ENCODE data around the gene GNB1. TPM values are rescaled to one million over a fixed set of nuclear protein-coding genes. Genes with fewer than 3 reads are reported as not detected.

GNB1 gene
- total RNA-seq, 1 experiment from 2014 or later: 339 TPM

DNA sequence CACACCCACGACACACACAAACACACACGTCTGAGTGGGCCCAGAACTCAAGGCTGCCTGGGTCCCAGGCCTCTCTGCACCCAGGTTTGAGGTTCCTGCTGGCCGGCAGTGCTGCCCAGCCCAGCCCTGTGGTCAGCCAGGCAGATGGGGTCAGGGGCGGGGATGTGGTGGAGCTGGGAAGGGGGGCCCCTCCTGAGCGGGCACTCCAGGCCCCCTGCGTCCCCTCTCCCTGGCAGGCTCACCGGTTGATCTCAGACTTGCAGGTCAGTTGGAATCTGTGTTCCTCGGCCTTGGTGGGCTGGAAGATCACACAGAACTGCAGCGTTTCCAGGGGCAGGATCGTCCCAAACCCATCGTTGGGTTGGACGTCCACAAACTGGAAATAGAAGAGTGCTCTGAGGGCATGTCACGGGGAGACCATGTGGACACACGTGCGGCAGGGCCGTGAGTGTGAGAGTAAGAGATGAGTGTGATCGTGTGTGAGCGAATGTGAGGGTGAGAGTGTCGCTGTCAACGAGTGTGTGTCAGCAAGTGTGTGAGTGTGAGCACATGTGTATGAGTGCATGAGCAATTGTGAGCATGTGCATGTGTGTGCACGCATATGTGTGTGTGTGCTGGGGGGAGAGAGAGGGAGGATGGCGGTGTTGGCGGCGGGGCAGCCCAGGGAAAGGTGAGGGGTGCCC, 47.9 kb upstream of the GNB1 start:
- TF ChIP-seq ZNF219 (CRISPR knock-in tag; IDR thresholded peaks at IDR 0.05; ENCODE audit: borderline replicate concordance) (no peak), OVOL2 (CRISPR knock-in tag; IDR thresholded peaks at IDR 0.05; ENCODE audit: borderline replicate concordance) (no peak), GRHL2 (CRISPR knock-in tag; IDR thresholded peaks at IDR 0.05; ENCODE audit: insufficient replicate concordance, severe bottlenecking) (no peak), SMAD4 (CRISPR knock-in tag; IDR thresholded peaks at IDR 0.05) (no peak), SOX15 (CRISPR knock-in tag; IDR thresholded peaks at IDR 0.05) (no peak), ATF1 (CRISPR knock-in tag; IDR thresholded peaks at IDR 0.05) (no peak)
- TF ChIP-seq, protein P1, sequence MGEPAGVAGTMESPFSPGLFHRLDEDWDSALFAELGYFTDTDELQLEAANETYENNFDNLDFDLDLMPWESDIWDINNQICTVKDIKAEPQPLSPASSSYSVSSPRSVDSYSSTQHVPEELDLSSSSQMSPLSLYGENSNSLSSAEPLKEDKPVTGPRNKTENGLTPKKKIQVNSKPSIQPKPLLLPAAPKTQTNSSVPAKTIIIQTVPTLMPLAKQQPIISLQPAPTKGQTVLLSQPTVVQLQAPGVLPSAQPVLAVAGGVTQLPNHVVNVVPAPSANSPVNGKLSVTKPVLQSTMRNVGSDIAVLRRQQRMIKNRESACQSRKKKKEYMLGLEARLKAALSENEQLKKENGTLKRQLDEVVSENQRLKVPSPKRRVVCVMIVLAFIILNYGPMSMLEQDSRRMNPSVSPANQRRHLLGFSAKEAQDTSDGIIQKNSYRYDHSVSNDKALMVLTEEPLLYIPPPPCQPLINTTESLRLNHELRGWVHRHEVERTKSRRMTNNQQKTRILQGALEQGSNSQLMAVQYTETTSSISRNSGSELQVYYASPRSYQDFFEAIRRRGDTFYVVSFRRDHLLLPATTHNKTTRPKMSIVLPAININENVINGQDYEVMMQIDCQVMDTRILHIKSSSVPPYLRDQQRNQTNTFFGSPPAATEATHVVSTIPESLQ (CRISPR knock-in tag; IDR thresholded peaks at IDR 0.05): no peak
- TF ChIP-seq, protein P2, sequence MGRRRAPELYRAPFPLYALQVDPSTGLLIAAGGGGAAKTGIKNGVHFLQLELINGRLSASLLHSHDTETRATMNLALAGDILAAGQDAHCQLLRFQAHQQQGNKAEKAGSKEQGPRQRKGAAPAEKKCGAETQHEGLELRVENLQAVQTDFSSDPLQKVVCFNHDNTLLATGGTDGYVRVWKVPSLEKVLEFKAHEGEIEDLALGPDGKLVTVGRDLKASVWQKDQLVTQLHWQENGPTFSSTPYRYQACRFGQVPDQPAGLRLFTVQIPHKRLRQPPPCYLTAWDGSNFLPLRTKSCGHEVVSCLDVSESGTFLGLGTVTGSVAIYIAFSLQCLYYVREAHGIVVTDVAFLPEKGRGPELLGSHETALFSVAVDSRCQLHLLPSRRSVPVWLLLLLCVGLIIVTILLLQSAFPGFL (CRISPR knock-in tag; IDR thresholded peaks at IDR 0.05; ENCODE audit: borderline replicate concordance): no peak
- TF ChIP-seq, protein P3, sequence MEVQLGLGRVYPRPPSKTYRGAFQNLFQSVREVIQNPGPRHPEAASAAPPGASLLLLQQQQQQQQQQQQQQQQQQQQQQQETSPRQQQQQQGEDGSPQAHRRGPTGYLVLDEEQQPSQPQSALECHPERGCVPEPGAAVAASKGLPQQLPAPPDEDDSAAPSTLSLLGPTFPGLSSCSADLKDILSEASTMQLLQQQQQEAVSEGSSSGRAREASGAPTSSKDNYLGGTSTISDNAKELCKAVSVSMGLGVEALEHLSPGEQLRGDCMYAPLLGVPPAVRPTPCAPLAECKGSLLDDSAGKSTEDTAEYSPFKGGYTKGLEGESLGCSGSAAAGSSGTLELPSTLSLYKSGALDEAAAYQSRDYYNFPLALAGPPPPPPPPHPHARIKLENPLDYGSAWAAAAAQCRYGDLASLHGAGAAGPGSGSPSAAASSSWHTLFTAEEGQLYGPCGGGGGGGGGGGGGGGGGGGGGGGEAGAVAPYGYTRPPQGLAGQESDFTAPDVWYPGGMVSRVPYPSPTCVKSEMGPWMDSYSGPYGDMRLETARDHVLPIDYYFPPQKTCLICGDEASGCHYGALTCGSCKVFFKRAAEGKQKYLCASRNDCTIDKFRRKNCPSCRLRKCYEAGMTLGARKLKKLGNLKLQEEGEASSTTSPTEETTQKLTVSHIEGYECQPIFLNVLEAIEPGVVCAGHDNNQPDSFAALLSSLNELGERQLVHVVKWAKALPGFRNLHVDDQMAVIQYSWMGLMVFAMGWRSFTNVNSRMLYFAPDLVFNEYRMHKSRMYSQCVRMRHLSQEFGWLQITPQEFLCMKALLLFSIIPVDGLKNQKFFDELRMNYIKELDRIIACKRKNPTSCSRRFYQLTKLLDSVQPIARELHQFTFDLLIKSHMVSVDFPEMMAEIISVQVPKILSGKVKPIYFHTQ (CRISPR knock-in tag; IDR thresholded peaks at IDR 0.05): no peak
- ChIA-PET POLR2A (interaction anchor here (0.5 kb wide), 1 partner anchor 62 kb away, joined by 3 read pairs; no protein-coding TSS in a partner anchor), CTCF (interaction anchor here (1.1 kb wide), 1 partner anchor 106 kb away, joined by 3 read pairs; no protein-coding TSS in a partner anchor)
- no peaks in the 10 kb centered on the region for H3K27me3 Mint-ChIP-seq (ENCODE audit: low read depth)
- no peak overlapping the region for H3K27ac Mint-ChIP-seq
- H3K36me3 Mint-ChIP-seq: peaks cover 5% of the 10 kb centered on the region; the same call in 1 of the 2 replicates
- H3K4me1 Mint-ChIP-seq: peaks cover 2% of the 10 kb centered on the region; the same call in 1 of the 2 replicates
- H3K9me3 Mint-ChIP-seq: peaks cover 14% of the 10 kb centered on the region
- ATAC-seq (no peak), DNase-seq (ENCODE audit: low spot score) (no peak)
- no peak overlapping the region for H3K4me3 Mint-ChIP-seq

DNA sequence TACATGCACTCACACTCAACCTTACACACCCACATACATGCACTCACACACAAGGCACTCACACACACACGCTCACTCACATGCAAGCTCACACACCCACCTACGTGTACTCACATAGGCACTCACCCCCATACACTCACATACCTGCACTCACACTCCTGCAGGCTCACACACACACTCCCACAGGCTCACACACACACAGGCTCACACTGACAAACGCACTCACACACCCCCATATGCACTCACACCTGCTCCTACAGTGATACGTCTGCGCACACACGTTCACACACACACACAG, 47.3 kb upstream of the GNB1 start:
- Mint-ChIP-seq H3K4me3 (no peak overlapping the region), H3K36me3 (peaks cover 5% of the 10 kb centered on the region; the same call in 1 of the 2 replicates), H3K27me3 (ENCODE audit: low read depth) (no peaks in the 10 kb centered on the region), H3K4me1 (no peaks in the 10 kb centered on the region), H3K9me3 (peaks cover 18% of the 10 kb centered on the region), H3K27ac (no peak overlapping the region)
- ATAC-seq: no peak
- POLR2A ChIA-PET: interaction anchor here (0.5 kb wide), 1 partner anchor 63 kb away, joined by 3 read pairs; no protein-coding TSS in a partner anchor
- DNase-seq (ENCODE audit: low spot score): no peak
- TF ChIP-seq ZNF317 (CRISPR knock-in tag; IDR thresholded peaks at IDR 0.05; ENCODE audit: borderline replicate concordance, low read depth) (no peak), ZNF232 (CRISPR knock-in tag; IDR thresholded peaks at IDR 0.05) (no peak), ATF1 (CRISPR knock-in tag; IDR thresholded peaks at IDR 0.05) (no peak), CREM (CRISPR knock-in tag; IDR thresholded peaks at IDR 0.05) (no peak), EMX1 (CRISPR knock-in tag; IDR thresholded peaks at IDR 0.05) (no peak), GRHL2 (CRISPR knock-in tag; IDR thresholded peaks at IDR 0.05; ENCODE audit: insufficient replicate concordance, severe bottlenecking) (no peak), OVOL2 (CRISPR knock-in tag; IDR thresholded peaks at IDR 0.05; ENCODE audit: borderline replicate concordance) (no peak)
- TF ChIP-seq, protein P4, sequence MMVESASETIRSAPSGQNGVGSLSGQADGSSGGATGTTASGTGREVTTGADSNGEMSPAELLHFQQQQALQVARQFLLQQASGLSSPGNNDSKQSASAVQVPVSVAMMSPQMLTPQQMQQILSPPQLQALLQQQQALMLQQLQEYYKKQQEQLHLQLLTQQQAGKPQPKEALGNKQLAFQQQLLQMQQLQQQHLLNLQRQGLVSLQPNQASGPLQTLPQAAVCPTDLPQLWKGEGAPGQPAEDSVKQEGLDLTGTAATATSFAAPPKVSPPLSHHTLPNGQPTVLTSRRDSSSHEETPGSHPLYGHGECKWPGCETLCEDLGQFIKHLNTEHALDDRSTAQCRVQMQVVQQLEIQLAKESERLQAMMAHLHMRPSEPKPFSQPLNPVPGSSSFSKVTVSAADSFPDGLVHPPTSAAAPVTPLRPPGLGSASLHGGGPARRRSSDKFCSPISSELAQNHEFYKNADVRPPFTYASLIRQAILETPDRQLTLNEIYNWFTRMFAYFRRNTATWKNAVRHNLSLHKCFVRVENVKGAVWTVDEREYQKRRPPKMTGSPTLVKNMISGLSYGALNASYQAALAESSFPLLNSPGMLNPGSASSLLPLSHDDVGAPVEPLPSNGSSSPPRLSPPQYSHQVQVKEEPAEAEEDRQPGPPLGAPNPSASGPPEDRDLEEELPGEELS (CRISPR knock-in tag; IDR thresholded peaks at IDR 0.05): no peak
- TF ChIP-seq, protein P3 (CRISPR knock-in tag; IDR thresholded peaks at IDR 0.05): no peak
- TF ChIP-seq, protein P5, sequence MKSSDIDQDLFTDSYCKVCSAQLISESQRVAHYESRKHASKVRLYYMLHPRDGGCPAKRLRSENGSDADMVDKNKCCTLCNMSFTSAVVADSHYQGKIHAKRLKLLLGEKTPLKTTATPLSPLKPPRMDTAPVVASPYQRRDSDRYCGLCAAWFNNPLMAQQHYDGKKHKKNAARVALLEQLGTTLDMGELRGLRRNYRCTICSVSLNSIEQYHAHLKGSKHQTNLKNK (CRISPR knock-in tag; IDR thresholded peaks at IDR 0.05): no peak
- CTCF ChIA-PET: no interaction called here

Measured in WTC11 (cell line).